ENCODE measurements around the gene SMYD1.

DNA sequence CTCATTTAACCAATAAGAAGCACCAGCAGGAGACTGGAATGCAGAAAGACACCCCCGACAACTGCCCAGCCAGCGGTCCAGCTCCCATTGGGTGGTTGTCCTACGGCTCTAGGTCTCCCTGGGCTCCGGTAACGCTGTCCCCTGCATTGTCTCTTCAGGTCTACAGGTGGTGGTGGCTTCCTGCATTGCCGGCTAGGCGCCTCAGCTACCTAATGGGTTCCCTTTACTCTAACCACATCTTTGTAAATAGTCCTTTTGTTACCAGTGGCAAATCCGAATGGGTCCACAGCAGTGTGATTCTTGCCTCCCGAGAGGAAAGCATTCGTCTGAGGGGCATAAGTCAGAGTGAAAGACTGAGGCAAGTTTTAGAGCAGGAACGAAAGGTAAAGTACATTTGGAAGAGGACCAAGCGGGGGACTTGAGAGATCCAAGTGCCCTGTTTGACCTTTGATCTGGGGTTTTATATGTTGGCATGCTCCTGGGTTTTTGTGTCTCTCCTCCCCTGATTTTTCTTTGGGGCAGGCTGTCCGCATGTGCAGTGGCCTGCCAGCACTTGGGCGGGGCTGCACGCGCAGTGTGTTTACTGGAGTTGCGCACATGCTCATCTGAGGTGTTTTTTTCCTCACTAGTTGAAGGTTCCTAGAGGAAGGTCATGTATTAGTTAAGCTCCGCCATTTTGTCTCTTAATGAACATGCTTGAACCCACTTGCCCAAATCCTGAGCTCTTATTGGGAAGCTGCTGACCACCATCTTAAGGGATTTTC, 49.2 kb downstream of the SMYD1 start:
- TF ChIP-seq CTCF (IDR thresholded peaks at IDR 0.05) (no peak), POLR2A (IDR thresholded peaks at IDR 0.05) (no peak)

Measured in lower leg skin (tissue), 3 donors.